Stimulated activated CD4-positive, alpha-beta T cell treated with anti-CD3 and anti-CD28 coated beads, Interleukin-12 subunit alpha, Interleukin-12 subunit beta, amount 100 ng/mL, for 48 hours (primary cell): Measurements from ENCODE around the gene HOXC9.

Experiments
- DNase-seq, 3 donors: peaks; one replicate each; pipeline ENCODE4 v3.0.0-alpha.2; 2020; ENCODE audit warnings: low read depth in 2 of 3, low spot score in 1 of 3

Gene HOXC9

GRCh38 chr12:54000116-54001114 is at the start of gene HOXC9:
Gene HOXC9, plus strand, starts transcription at chr12:54000161. Its CDS starts 28 bp downstream, at chr12:54000189.
- DNase-seq: no peak

- no peak for DNase-seq
These were observed 49.6 kb upstream of the HOXC9 start for GRCh38 chr12:53950437-53950773.

- DNase-seq: no peak
These were observed 49.0 kb upstream of the HOXC9 start for GRCh38 chr12:53950789-53951576.

- DNase-seq: no peak
These were observed 48.2 kb upstream of the HOXC9 start for GRCh38 chr12:53951577-53952334.

GRCh38 chr12:53952335-53952694 is 47.6 kb upstream of the HOXC9 start:
- DNase-seq: no peak

- no peak for DNase-seq
These were observed 46.9 kb upstream of the HOXC9 start for GRCh38 chr12:53952871-53953734.

- DNase-seq: no peak
These were observed 45.9 kb upstream of the HOXC9 start for GRCh38 chr12:53953831-53954693.

GRCh38 chr12:53954694-53955035 is 45.3 kb upstream of the HOXC9 start, which contains the start of gene HOXC12:
Gene HOXC12, plus strand, starts transcription at chr12:53954903. Its CDS starts 27 bp downstream, at chr12:53954930.
- DNase-seq: no peak

- no peak for DNase-seq
These were observed 44.8 kb upstream of the HOXC9 start for GRCh38 chr12:53955036-53955775.

GRCh38 chr12:53955776-53956250 is 44.1 kb upstream of the HOXC9 start:
- no peak for DNase-seq

- DNase-seq: no peak
These were observed 43.6 kb upstream of the HOXC9 start for GRCh38 chr12:53956251-53956887.

GRCh38 chr12:53956914-53957536 is 42.9 kb upstream of the HOXC9 start:
- DNase-seq: no peak

GRCh38 chr12:53958128-53958527 is 41.8 kb upstream of the HOXC9 start:
- no peak for DNase-seq

GRCh38 chr12:53959314-53959713 is 40.6 kb upstream of the HOXC9 start:
- no peak for DNase-seq

GRCh38 chr12:53960187-53961024 is 39.6 kb upstream of the HOXC9 start:
- DNase-seq: no peak

- no peak for DNase-seq
These were observed 38.8 kb upstream of the HOXC9 start for GRCh38 chr12:53961025-53961761.
